ENCODE data around the gene SLC4A3.

SLC4A3 gene

GRCh38 chr2:219616550-219616949 lies 10.9 kb upstream of the SLC4A3 start:
- no peak overlapping the region for H3K4me3 ChIP-seq (ENCODE audit: low read length in 2 of 2)
- H3K36me3 ChIP-seq (replicated peaks in 1 of 2; ENCODE audit: control insufficient read depth in 2 of 2, insufficient read depth in 2 of 2, low read length in 2 of 2): peaks cover 2 to 25% of the 10 kb centered on the region in 2 donors
- H3K27ac ChIP-seq (replicated peaks; ENCODE audit: low read length): no peak overlapping the region
- H2AFZ ChIP-seq (ENCODE audit: low read length): no peak overlapping the region
- no peak overlapping the region for H4K8ac ChIP-seq (ENCODE audit: low read depth, low read length)
- H2BK120ac ChIP-seq (ENCODE audit: low read depth, low read length): no peak overlapping the region
- H3K18ac ChIP-seq (ENCODE audit: low read length): no peak overlapping the region
- H2BK5ac ChIP-seq (ENCODE audit: low read length): no peak overlapping the region
- H3K79me1 ChIP-seq (ENCODE audit: low read depth, low read length): no peaks in the 10 kb centered on the region
- no peak overlapping the region for H2AK5ac ChIP-seq (ENCODE audit: low read depth, low read length)
- H3K23ac ChIP-seq (ENCODE audit: low read depth, low read length, poor library complexity): no peak overlapping the region
- H3K4me1 ChIP-seq (ENCODE audit: control insufficient read depth in 2 of 2, insufficient read depth in 1 of 2, low read depth in 1 of 2, low read length in 2 of 2): no peaks in the 10 kb centered on the region
- no peak overlapping the region for H2BK15ac ChIP-seq (ENCODE audit: low read length)
- no peak overlapping the region for H3K4me2 ChIP-seq (ENCODE audit: insufficient read depth, low read length, poor library complexity, severe bottlenecking)
- H3K14ac ChIP-seq (ENCODE audit: low read length): no peak overlapping the region
- no peaks in the 10 kb centered on the region for H3K9me3 ChIP-seq (replicated peaks in 1 of 2; ENCODE audit: control insufficient read depth in 2 of 2, insufficient read depth in 1 of 2, low read depth in 1 of 2, low read length in 2 of 2)
- no peak overlapping the region for H3K4ac ChIP-seq (ENCODE audit: low read length)
- H2BK12ac ChIP-seq (ENCODE audit: low read length): no peak overlapping the region
- H4K91ac ChIP-seq (ENCODE audit: low read depth, low read length, poor library complexity): no peak overlapping the region
- no peak for DNase-seq (ENCODE audit: low spot score)
- H3K27me3 ChIP-seq (ENCODE audit: control insufficient read depth in 3 of 3, insufficient read depth in 3 of 3, low read depth in 1 of 3, low read length in 3 of 3): peaks cover 0 to 6% (median 0%) of the 10 kb centered on the region in 3 experiments
- WGBS, 2 donors (ENCODE audit: extremely low coverage in 2 of 2, insufficient read length in 2 of 2, insufficient replicate concordance in 1 of 2): no CpG with 5 or more reads among the region's 4 CpGs
- H3K9ac ChIP-seq (ENCODE audit: low read depth, low read length, poor library complexity): no peak overlapping the region

DNA sequence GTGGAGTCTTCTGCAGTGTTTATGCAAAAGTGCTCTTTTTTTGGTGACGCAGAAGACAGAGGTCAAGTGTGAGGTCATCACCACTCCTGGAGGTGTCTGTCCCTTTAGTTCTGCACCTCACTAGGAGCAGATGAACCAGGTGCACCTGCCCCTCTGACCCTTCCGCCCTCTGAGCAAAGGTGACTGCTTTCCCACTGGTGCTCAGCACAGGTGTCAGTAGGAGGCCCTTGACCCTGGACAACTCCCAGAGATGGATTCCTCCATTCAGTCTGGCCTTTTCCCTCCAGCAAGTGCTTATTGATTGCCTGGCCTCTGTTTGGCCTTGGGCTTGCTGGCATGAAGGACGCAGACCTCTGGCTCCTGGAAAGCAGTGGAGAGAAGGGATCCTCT lies 8.7 kb upstream of the SLC4A3 start:
- no peak overlapping the region for H2BK120ac ChIP-seq (ENCODE audit: low read depth, low read length)
- no peaks in the 10 kb centered on the region for H3K4me1 ChIP-seq (ENCODE audit: control insufficient read depth in 2 of 2, insufficient read depth in 1 of 2, low read depth in 1 of 2, low read length in 2 of 2)
- no CpG with 5 or more reads among the region's 3 CpGs for WGBS, 2 donors (ENCODE audit: extremely low coverage in 2 of 2, insufficient read length in 2 of 2, insufficient replicate concordance in 1 of 2)
- H3K4me2 ChIP-seq (ENCODE audit: insufficient read depth, low read length, poor library complexity, severe bottlenecking): no peak overlapping the region
- no peak overlapping the region for H2BK15ac ChIP-seq (ENCODE audit: low read length)
- H2BK12ac ChIP-seq (ENCODE audit: low read length): no peak overlapping the region
- no peak overlapping the region for H2AK5ac ChIP-seq (ENCODE audit: low read depth, low read length)
- no peak for DNase-seq (ENCODE audit: low spot score)
- no peak overlapping the region for H2AFZ ChIP-seq (ENCODE audit: low read length)
- H3K79me1 ChIP-seq (ENCODE audit: low read depth, low read length): no peaks in the 10 kb centered on the region
- H3K18ac ChIP-seq (ENCODE audit: low read length): no peak overlapping the region
- H3K4ac ChIP-seq (ENCODE audit: low read length): no peak overlapping the region
- peaks cover 2 to 17% of the 10 kb centered on the region in 2 donors for H3K36me3 ChIP-seq (replicated peaks in 1 of 2; ENCODE audit: control insufficient read depth in 2 of 2, insufficient read depth in 2 of 2, low read length in 2 of 2)
- no peak overlapping the region for H2BK5ac ChIP-seq (ENCODE audit: low read length)
- no peak overlapping the region for H3K9ac ChIP-seq (ENCODE audit: low read depth, low read length, poor library complexity)
- H3K27ac ChIP-seq (replicated peaks; ENCODE audit: low read length): no peak overlapping the region
- no peak overlapping the region for H4K8ac ChIP-seq (ENCODE audit: low read depth, low read length)
- no peak overlapping the region for H3K14ac ChIP-seq (ENCODE audit: low read length)
- no peaks in the 10 kb centered on the region for H3K9me3 ChIP-seq (replicated peaks in 1 of 2; ENCODE audit: control insufficient read depth in 2 of 2, insufficient read depth in 1 of 2, low read depth in 1 of 2, low read length in 2 of 2)
- H3K4me3 ChIP-seq (ENCODE audit: low read length in 2 of 2): no peak overlapping the region
- no peak overlapping the region for H3K23ac ChIP-seq (ENCODE audit: low read depth, low read length, poor library complexity)
- H4K91ac ChIP-seq (ENCODE audit: low read depth, low read length, poor library complexity): no peak overlapping the region
- peaks cover 0 to 24% (median 0%) of the 10 kb centered on the region in 3 experiments for H3K27me3 ChIP-seq (ENCODE audit: control insufficient read depth in 3 of 3, insufficient read depth in 3 of 3, low read depth in 1 of 3, low read length in 3 of 3)

GRCh38 chr2:219619235-219619634 lies 8.2 kb upstream of the SLC4A3 start:
- Histone ChIP-seq H3K4me2 (ENCODE audit: insufficient read depth, low read length, poor library complexity, severe bottlenecking) (no peak overlapping the region), H3K9me3 (replicated peaks in 1 of 2; ENCODE audit: control insufficient read depth in 2 of 2, insufficient read depth in 1 of 2, low read depth in 1 of 2, low read length in 2 of 2) (no peaks in the 10 kb centered on the region), H3K27me3 (ENCODE audit: control insufficient read depth in 3 of 3, insufficient read depth in 3 of 3, low read depth in 1 of 3, low read length in 3 of 3) (peaks cover 0 to 29% (median 0%) of the 10 kb centered on the region in 3 experiments), H4K8ac (ENCODE audit: low read depth, low read length) (no peak overlapping the region), H3K36me3 (replicated peaks in 1 of 2; ENCODE audit: control insufficient read depth in 2 of 2, insufficient read depth in 2 of 2, low read length in 2 of 2) (peaks cover 2 to 14% of the 10 kb centered on the region in 2 donors), H3K4me1 (ENCODE audit: control insufficient read depth in 2 of 2, insufficient read depth in 1 of 2, low read depth in 1 of 2, low read length in 2 of 2) (no peaks in the 10 kb centered on the region), H3K4me3 (ENCODE audit: low read length in 2 of 2) (no peak overlapping the region), H3K14ac (ENCODE audit: low read length) (no peak overlapping the region), H4K91ac (ENCODE audit: low read depth, low read length, poor library complexity) (no peak overlapping the region), H3K79me1 (ENCODE audit: low read depth, low read length) (no peaks in the 10 kb centered on the region), H2BK12ac (ENCODE audit: low read length) (no peak overlapping the region), H2BK5ac (ENCODE audit: low read length) (no peak overlapping the region), H2AK5ac (ENCODE audit: low read depth, low read length) (no peak overlapping the region), H3K18ac (ENCODE audit: low read length) (no peak overlapping the region), H3K4ac (ENCODE audit: low read length) (no peak overlapping the region), H2BK15ac (ENCODE audit: low read length) (no peak overlapping the region), H3K23ac (ENCODE audit: low read depth, low read length, poor library complexity) (no peak overlapping the region), H3K27ac (replicated peaks; ENCODE audit: low read length) (no peak overlapping the region), H2AFZ (ENCODE audit: low read length) (no peak overlapping the region), H3K9ac (ENCODE audit: low read depth, low read length, poor library complexity) (no peak overlapping the region), H2BK120ac (ENCODE audit: low read depth, low read length) (no peak overlapping the region)
- no peak for DNase-seq (ENCODE audit: low spot score)
- WGBS, 2 donors (ENCODE audit: extremely low coverage in 2 of 2, insufficient read length in 2 of 2, insufficient replicate concordance in 1 of 2): no CpG with 5 or more reads among the region's 4 CpGs

- no peaks in the 10 kb centered on the region for H3K4me1 ChIP-seq (ENCODE audit: control insufficient read depth in 2 of 2, insufficient read depth in 1 of 2, low read depth in 1 of 2, low read length in 2 of 2)
- no peak overlapping the region for H3K4me2 ChIP-seq (ENCODE audit: insufficient read depth, low read length, poor library complexity, severe bottlenecking)
- H3K36me3 ChIP-seq (replicated peaks in 1 of 2; ENCODE audit: control insufficient read depth in 2 of 2, insufficient read depth in 2 of 2, low read length in 2 of 2): peaks cover 2 to 8% of the 10 kb centered on the region in 2 donors
- H4K91ac ChIP-seq (ENCODE audit: low read depth, low read length, poor library complexity): no peak overlapping the region
- H3K27me3 ChIP-seq (ENCODE audit: control insufficient read depth in 3 of 3, insufficient read depth in 3 of 3, low read depth in 1 of 3, low read length in 3 of 3): peaks cover 0 to 42% (median 0%) of the 10 kb centered on the region in 3 experiments
- H3K9ac ChIP-seq (ENCODE audit: low read depth, low read length, poor library complexity): no peak overlapping the region
- H2AK5ac ChIP-seq (ENCODE audit: low read depth, low read length): no peak overlapping the region
- no CpG with 5 or more reads among the region's 6 CpGs for WGBS, 2 donors (ENCODE audit: extremely low coverage in 2 of 2, insufficient read length in 2 of 2, insufficient replicate concordance in 1 of 2)
- no peak overlapping the region for H2BK5ac ChIP-seq (ENCODE audit: low read length)
- no peak overlapping the region for H3K18ac ChIP-seq (ENCODE audit: low read length)
- no peak overlapping the region for H2BK15ac ChIP-seq (ENCODE audit: low read length)
- H2AFZ ChIP-seq (ENCODE audit: low read length): no peak overlapping the region
- H3K79me1 ChIP-seq (ENCODE audit: low read depth, low read length): no peaks in the 10 kb centered on the region
- H4K8ac ChIP-seq (ENCODE audit: low read depth, low read length): no peak overlapping the region
- H2BK12ac ChIP-seq (ENCODE audit: low read length): no peak overlapping the region
- no peak overlapping the region for H2BK120ac ChIP-seq (ENCODE audit: low read depth, low read length)
- no peak overlapping the region for H3K27ac ChIP-seq (replicated peaks; ENCODE audit: low read length)
- H3K23ac ChIP-seq (ENCODE audit: low read depth, low read length, poor library complexity): no peak overlapping the region
- H3K14ac ChIP-seq (ENCODE audit: low read length): no peak overlapping the region
- H3K4ac ChIP-seq (ENCODE audit: low read length): no peak overlapping the region
- no peak overlapping the region for H3K4me3 ChIP-seq (ENCODE audit: low read length in 2 of 2)
- no peak for DNase-seq (ENCODE audit: low spot score)
- no peaks in the 10 kb centered on the region for H3K9me3 ChIP-seq (replicated peaks in 1 of 2; ENCODE audit: control insufficient read depth in 2 of 2, insufficient read depth in 1 of 2, low read depth in 1 of 2, low read length in 2 of 2)
Observed at GRCh38 chr2:219620546-219620945, 6.9 kb upstream of the SLC4A3 start.
